Neuron (in vitro differentiated cells): ENCODE results near the gene ARHGEF10L.

Source experiments
- H2AFZ ChIP-seq: one replicate; pipeline ENCODE4 v1.6.1; 2013; ENCODE audit warnings: low read depth, mild to moderate bottlenecking, inconsistent platforms, low read length, moderate library complexity
- H3K27me3 ChIP-seq: one replicate; pipeline ENCODE4 v1.6.1; 2013; ENCODE audit warnings: low read length; ENCODE audit not compliant: insufficient read depth
- H3K36me3 ChIP-seq: one replicate; pipeline ENCODE4 v1.6.1; 2013; ENCODE audit warnings: low read length; ENCODE audit not compliant: insufficient read depth
- H3K4me1 ChIP-seq: one replicate; pipeline ENCODE4 v1.6.1; 2013; ENCODE audit warnings: low read length; ENCODE audit not compliant: insufficient read depth
- H3K4me3 ChIP-seq: 2 replicates; pipeline ENCODE4 v1.5.1; 2013; ENCODE audit warnings: mild to moderate bottlenecking, low read length, moderate library complexity
- H3K9me3 ChIP-seq: one replicate; pipeline ENCODE4 v1.6.1; 2013; ENCODE audit warnings: low read length

The ARHGEF10L gene

DNA sequence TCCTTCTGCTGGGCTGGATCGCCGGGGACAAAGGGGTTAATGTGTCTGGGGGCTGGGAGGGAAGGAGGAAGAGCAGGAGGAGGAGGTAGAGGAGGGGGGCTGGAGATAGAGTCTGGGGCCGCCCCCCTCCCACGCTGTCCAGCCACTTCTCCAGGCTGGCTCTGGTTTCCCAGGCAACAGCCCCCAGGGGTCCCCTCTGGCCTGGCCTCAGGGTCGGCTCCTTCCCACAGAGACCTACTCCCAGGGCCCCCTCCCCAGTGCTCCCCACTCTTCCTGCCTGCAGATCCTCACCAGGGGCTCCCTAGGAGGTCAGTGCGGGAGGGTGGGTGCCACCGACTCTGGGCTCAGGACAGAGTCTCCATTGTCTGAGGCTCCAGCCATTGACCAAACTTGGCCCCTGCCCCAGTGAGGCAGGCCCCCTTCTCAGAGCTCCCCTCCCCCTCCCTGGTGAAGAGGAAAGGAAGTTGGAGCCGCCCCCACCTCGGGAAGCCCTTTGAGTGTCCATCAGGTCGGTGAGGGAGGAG, 34.1 kb downstream of the ARHGEF10L start:
- Histone ChIP-seq H3K4me3 (no peak overlapping the region), H3K4me1 (peaks cover 69% of the 10 kb centered on the region), H3K27me3 (no peaks in the 10 kb centered on the region), H3K9me3 (no peaks in the 10 kb centered on the region), H2AFZ (no peak overlapping the region), H3K36me3 (no peaks in the 10 kb centered on the region)

DNA sequence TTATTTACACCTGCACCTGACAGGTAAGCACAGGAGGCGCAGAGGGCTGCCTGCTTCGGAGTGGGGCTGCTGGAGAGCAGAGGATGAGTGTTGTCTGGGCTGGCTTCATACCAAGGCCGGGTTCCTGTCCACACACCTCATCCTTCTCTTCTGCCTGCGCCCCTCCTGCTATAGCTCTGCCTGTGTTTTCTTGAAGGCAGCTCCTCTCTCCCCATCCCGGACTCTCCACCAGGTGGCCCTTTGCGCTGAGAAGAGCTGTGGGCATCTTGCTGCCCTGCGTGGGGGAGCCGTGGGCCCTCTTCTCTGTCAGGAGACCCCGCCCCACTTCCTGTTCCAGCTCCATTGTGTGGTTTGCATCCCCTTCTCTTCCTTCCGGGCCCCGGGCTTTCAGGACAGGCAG, 35.0 kb downstream of the ARHGEF10L start:
- H3K4me1 ChIP-seq, result peaks cover 59% of the 10 kb centered on the region

DNA sequence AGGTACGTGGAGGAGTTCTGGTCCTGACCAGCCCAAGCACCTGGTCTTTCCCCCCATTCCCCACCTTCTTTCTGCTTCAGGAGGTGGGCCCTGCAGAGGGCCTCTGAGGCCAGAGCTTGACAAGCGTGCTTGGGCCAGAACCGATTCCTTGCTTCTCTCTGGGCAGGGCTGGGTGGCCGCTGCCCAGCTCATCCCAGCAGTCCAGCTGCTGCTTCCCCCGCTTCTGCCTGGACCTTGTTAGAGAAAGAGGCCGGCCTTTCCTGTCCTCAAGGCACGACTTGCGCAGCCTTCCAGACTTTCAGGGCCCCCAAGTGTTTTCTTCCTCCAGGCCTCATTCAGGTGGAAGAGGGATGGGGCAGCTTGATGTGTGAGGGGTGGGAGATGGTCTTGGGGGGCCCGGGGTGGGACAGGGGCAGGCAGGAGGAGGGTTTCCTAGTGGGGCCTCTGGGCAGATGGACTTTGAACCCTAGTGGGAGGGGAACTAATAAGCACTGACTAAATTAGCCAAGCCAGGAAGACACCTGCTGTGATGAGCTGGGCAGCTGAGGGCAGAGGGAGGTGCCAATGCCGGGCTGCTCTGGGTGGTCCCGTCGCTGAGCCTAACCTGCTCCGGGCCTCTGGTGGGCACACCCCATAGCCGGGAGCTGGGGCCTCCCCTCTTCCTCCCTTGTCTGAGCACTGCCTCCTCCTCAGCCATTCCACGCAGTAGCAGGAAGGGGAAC, 36.5 kb downstream of the ARHGEF10L start:
- H3K36me3 ChIP-seq, result no peaks in the 10 kb centered on the region
- no peaks in the 10 kb centered on the region for H3K27me3 ChIP-seq
- H3K4me1 ChIP-seq, result peaks cover 51% of the 10 kb centered on the region

More for the DNA sequence above, 35.0 kb downstream of the ARHGEF10L start:
- H3K27me3 ChIP-seq, result no peaks in the 10 kb centered on the region
- H3K36me3 ChIP-seq, result no peaks in the 10 kb centered on the region
- no peak overlapping the region for H3K4me3 ChIP-seq
- no peaks in the 10 kb centered on the region for H3K9me3 ChIP-seq
- no peak overlapping the region for H2AFZ ChIP-seq

DNA sequence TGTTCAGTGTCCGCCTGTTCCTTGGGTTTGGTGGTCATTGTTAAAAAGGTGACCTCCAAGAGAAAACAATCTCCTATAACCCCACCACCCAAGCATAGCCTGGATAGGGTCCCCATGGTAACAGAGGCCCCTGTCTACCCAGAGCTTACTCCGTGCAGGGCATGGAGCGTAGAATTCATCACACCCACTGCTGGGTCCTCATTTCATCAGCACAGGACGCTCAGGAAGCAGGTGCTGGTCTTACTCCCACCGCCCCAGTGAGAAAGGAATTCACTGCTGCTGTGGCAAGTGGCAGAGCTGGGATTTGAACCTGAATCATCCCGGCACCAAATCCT, 37.0 kb downstream of the ARHGEF10L start:
- Histone ChIP-seq H3K9me3 (no peaks in the 10 kb centered on the region), H3K27me3 (no peaks in the 10 kb centered on the region), H3K4me3 (no peak overlapping the region), H3K4me1 (peaks cover 51% of the 10 kb centered on the region), H3K36me3 (no peaks in the 10 kb centered on the region), H2AFZ (no peak overlapping the region)

More for the DNA sequence above, 36.5 kb downstream of the ARHGEF10L start:
- Histone ChIP-seq H3K9me3 (no peaks in the 10 kb centered on the region), H2AFZ (no peak overlapping the region), H3K4me3 (no peak overlapping the region)

DNA sequence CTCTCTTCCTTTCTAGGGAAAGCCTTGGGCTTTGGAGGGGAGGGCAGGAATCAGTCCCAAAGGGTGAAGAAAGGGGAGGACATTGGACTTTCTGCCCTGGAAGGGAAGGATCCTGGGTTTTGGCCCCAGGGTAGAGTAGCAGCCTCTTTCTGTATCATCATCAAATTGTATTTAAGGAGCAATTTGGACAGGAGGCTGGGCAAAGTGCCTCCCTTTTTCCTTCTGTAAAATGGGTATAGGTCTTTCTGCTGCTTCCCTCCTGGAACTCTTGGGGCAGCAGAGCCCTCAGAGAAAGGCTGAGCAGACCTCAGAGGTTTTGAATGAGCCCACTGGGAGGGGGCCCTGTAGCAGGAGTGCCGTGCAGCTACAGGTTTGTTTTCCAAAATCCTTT, 38.4 kb downstream of the ARHGEF10L start:
- Histone ChIP-seq H3K27me3 (no peaks in the 10 kb centered on the region), H3K4me3 (no peak overlapping the region), H3K9me3 (no peaks in the 10 kb centered on the region), H2AFZ (no peak overlapping the region), H3K4me1 (peaks cover 49% of the 10 kb centered on the region), H3K36me3 (no peaks in the 10 kb centered on the region)

DNA sequence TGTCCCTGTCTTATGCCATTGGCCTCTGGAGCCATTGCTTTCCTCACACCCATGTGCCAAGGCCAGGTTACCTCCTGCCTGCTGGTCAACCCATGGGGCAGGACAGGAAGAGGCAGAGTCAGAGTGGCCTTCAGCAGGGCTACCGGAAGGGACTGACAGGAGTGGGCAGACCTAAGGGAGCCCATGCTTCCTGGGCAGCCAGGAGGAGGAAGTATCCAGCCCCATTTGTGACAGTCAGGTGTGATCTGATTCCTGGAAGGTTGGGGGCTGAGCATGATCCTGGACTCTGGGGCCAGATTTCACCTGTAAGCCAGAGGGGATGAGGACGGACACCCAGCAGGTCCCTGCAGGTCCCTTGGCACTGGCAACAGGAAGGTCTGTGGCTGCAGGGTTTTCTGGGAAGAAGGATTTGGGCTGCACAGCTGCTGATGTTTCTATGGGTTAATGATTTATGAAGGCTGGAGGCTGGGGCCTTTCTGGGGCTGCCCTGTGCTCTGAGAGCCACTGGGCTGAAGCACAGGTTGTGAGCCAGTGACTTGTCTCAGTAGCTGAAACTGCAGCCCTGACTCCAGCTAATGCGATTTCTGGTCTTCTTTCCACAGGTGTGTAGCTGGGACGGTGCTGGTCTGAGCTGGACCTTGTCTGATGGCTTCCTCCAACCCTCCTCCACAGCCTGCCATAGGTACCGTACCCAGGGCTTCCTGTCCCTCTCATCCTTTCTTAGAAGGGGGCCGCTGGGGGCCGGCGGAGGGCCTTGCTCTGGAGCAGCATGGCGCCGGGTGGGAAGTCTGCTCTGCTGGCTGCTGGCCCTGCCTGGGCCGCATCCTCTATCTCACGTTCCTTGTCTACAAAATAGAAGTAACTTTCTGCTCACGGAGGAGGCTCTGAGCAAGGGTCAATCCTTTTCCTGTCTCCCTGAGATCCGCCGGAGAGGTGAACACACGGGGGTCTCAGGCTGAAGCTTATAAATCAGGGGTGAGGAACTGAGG, 40.7 kb downstream of the ARHGEF10L start:
- Histone ChIP-seq H3K36me3 (peaks cover 6% of the 10 kb centered on the region), H3K27me3 (no peaks in the 10 kb centered on the region), H3K4me3 (no peak overlapping the region), H2AFZ (no peak overlapping the region), H3K4me1 (peaks cover 26% of the 10 kb centered on the region), H3K9me3 (no peaks in the 10 kb centered on the region)

DNA sequence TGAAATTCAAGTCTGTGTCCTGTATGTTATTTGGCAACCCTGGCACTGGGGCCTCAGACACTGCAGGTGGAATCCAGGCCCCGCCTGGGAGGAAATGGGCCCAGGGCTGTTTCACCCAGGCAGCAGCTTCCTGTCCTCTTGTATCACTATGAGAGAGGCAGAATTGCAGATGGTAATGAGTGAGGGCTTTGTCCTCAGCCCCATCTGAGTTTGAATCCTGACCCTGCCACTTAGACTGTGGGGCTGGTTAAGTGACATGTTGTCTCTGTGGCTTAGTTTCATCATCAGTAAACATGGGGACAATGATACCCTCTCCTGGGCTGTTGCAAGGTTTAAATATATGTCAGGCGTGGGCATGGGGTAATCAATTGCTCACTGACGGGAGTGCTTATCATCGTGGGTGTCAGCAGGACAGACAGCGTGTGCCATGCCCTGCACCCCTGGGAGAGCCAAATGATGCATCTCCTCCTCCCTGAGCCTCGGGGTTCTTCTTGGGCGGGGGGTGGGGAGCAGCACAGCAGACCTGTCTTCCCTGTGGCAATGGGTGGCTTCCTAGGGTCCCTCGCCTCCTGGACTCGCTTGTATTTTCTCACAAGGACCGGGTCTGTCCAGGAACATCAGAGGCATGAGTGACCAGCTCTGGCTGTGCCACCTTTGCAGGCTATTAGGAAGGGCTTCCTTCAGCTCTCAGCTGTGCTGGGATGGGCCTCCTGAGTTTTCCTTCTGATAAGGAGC, 42.1 kb downstream of the ARHGEF10L start:
- Histone ChIP-seq H3K4me1 (peaks cover 13% of the 10 kb centered on the region), H3K36me3 (peaks cover 6% of the 10 kb centered on the region), H3K9me3 (no peaks in the 10 kb centered on the region), H2AFZ (no peak overlapping the region), H3K4me3 (no peak overlapping the region), H3K27me3 (no peaks in the 10 kb centered on the region)

DNA sequence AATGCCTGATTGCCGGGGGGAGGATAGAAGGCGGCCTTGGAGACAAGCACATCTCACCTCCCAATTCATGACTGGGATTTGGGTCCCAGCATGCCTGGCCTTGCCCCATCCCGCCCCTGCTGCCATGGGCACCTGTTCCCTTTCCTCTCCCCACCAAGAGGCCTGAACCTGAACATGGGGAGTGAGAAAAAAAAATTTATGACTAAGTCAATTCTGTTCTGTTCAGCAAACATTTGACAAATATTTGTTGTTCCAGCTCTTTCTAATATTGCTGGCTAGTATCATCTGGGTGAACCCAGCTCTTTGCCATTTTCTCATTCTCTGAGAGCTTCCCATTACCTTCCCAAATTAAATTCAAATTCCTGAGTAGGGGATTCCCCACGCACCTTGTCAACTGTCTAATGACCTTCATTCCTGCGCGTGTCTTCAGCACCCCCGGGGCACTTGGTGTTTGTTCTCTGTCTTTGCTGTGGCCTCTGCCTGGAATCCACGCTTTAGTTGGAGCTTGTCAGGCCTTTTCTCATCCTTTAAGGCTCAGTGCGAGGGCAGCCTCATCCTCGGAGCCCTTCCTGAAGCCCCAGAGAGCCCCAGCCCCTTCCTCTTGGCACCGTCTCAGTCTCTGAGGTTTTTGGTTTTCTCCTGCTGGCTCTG, 42.8 kb downstream of the ARHGEF10L start:
- Histone ChIP-seq H3K9me3 (no peaks in the 10 kb centered on the region), H3K4me1 (peaks cover 11% of the 10 kb centered on the region), H2AFZ (no peak overlapping the region), H3K27me3 (no peaks in the 10 kb centered on the region), H3K36me3 (peaks cover 9% of the 10 kb centered on the region), H3K4me3 (no peak overlapping the region)

DNA sequence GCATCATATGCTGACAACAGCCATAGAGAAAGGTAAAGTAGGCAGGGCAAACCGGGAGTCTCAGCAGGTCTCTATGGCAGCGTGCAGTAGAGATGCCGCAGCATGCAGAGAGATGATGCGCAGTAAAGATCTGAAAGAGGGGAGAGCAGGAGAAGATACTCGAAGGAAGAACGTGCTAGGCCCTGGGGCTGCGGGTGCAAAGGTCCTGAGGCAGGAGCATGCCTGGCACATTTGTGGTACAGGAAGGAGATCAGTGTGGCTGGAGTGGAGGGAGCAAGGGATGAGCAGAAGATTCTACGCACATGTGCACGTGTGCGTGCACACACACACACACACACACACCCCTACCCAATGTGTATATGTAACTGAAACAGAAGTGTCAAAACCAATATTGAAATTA, 45.0 kb downstream of the ARHGEF10L start:
- H3K9me3 ChIP-seq, result no peaks in the 10 kb centered on the region
- no peak overlapping the region for H2AFZ ChIP-seq
- H3K27me3 ChIP-seq, result no peaks in the 10 kb centered on the region
- peaks cover 19% of the 10 kb centered on the region for H3K36me3 ChIP-seq
- H3K4me1 ChIP-seq, result peaks cover 11% of the 10 kb centered on the region
- H3K4me3 ChIP-seq, result no peak overlapping the region

DNA sequence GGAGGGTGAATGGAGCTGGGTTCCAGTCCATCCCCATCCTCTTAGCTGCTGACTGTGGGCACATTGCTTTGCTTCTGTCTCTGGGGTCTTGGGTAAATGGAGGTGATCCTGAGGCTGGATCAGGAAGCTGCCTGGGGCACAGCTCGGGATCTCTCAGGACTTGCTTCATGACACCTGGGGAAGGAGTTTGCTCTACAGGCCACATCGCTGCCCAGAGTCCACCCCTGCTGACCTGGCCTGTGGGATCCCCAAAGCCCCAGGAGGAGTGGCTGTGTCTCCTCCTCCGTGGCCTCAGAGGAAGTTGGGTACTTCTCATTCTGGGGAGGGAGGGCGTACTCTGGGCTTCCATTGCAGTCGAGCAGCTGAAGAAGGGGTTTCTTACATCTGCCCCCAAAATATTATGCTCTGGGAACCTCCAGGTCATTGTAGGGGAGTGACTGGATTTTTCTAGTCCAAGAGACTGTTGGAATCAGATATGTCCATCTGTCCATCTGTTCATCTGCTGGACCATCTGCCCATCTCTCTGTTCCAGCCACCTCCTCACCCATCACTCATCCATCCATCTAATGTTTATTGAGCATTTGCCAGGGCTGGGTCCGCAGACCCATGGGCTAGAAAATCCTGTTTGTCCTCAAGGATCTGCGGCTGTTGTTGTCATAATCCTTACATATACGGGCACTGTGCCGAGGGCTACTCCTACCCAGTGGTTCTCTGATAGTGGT, 45.9 kb downstream of the ARHGEF10L start:
- H3K4me3 ChIP-seq, result no peak overlapping the region
- no peaks in the 10 kb centered on the region for H3K27me3 ChIP-seq
- no peaks in the 10 kb centered on the region for H3K9me3 ChIP-seq
- no peak overlapping the region for H2AFZ ChIP-seq
- H3K36me3 ChIP-seq, result peaks cover 25% of the 10 kb centered on the region
- peaks cover 11% of the 10 kb centered on the region for H3K4me1 ChIP-seq

DNA sequence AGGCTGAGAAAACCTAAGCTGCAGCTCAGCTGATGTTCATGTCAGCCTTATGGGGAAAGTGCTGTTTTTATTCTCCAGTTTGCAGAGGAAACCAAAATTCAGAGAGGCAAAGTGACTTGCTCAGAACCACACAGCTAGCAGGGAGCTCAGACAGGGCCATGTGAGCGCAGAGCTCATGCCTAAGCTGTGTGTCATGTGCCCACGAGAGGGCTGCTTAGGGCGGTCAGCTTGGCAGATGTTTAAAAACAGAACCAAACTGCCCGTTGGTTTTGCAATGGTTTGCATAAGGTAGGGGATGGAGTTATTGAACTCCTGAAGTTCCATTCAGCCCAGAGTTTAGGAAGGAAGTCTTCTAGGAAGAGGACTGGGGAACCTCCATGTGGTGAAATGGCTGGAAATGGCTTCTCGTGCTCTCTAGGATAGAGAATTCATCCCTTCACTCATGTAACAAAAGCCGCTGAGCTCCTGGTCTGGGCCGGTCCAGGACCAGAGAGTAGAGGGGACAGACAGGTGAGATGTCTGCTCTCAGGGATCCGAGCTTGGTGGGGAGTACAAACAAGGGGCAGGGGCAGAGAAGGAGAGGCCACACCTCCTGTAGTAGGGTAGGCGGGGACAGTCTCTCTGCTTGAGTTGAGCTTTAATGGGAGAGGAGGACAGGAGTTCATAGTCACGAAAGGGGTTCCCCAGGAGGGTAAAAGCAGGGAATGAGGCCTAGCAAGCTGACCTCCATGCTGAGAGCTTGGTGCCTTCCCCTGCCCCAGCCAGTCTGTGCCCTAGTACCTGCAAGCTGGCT, 46.9 kb downstream of the ARHGEF10L start:
- no peak overlapping the region for H2AFZ ChIP-seq
- H3K4me1 ChIP-seq, result peaks cover 11% of the 10 kb centered on the region
- H3K4me3 ChIP-seq, result no peak overlapping the region
- H3K36me3 ChIP-seq, result peaks cover 30% of the 10 kb centered on the region
- H3K27me3 ChIP-seq, result no peaks in the 10 kb centered on the region
- no peaks in the 10 kb centered on the region for H3K9me3 ChIP-seq
